GM19025 (cell line): ENCODE measurements around the gene SUN2.

Source experiments
- ATAC-seq: cut with Tn5 transposase; IDR thresholded peaks from one replicate; pipeline ENCODE4 v1.9.1; 2021; ENCODE audit warnings: mild to moderate bottlenecking, low read depth, moderate library complexity; ENCODE audit not compliant: unreplicated experiment

SUN2 gene

DNA sequence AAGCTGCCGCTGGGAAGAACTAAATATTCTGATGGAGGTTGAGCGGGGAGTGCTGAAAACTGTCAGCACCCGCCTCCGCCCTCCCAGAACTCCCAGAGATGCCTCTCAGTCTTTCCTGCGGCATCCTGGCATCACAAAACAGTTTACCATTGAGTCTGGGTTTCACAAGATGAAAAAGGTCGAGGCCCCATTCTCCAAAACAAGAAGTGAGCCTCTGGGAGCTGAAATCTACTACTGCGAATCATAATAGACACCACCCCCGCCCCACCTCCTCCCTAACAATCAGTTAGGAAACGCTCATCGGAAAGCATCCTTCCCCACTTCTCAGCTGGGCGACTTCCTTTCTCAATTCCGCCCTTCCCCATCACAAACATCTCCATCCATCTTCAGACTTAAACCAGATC is 1.0 kb downstream of the SUN2 start:
- no peak for ATAC-seq

DNA sequence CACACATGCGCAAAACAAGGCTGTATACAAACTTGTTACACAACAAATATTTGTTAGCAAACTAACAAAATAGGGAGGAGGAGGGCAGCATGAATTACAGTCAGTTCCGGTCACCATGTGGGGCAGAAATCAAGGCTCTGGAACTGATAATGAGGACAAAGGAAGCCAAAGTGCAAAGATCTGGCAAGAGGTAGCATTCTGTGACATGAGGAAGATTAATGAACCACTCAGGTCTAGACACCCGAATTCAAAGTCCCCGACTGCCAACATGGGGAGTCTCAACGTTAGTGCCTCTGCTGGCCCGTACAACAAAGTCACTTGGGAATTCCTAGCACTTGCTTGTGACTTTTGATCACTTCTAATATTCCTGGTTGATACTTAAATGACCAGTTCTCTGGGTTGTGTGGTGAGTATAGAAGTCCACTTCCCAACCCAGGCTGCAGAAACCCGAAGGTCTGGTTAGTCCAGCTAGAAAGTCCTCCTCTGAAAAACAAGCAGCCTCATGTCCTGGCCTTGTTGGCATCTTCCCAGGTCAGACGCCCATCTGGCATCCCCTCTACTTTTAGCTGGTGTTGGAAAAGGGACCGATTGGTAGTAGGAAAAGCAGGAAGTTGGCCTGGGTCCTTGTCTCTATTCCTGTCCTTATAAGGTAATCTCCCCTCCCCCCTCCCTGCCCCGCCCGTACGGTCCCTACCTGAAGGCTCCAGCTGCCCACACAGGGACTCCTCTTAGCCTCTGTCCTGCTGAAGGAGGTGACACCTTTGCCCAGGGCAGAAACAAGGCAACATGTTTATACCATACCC is 1.6 kb downstream of the SUN2 start:
- ATAC-seq: no peak

DNA sequence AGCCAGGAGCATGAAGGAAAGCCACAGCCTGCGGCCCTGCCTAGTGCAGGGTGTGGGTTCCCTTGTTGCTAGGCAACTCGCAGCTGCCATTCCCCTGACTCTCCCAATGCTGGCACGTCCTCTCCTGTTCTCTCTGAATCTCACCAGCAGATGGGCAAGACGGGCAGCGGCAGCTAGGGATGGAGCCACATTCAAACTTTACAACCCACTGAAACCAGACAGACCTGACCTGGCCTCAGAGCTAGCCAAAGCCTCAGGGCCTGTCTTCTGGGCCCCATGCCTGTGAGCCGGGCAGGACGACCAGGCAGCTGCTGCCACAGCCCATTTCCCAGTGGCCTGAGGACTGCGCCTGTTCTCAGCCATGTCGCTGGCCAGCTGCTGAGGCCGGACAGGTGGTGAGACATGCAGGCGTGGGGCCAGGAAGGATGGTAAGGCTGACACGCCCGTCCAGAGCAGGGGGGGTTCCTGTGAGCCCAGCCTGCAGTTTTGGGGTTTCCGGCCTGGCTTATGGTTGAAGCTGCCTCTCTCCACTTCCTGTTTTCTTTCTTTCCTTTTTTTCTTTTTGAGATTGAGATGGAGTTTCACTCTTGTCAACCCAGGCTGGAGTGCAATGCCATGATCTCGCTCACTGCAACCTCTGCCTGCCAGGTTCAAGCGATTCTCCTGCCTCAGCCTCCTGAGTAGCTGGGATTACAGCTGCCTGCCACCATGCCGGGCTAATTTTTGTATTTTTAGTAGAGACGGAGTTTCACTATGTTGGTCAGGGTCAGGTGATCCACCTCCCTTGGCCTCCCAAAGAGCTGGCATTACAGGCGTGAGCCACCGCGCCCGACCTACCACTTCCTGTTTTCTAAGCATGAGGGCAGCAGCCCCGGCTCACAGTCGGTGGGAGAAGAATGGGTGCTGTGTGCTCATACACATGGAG is 4.1 kb downstream of the SUN2 start:
- no peak for ATAC-seq

DNA sequence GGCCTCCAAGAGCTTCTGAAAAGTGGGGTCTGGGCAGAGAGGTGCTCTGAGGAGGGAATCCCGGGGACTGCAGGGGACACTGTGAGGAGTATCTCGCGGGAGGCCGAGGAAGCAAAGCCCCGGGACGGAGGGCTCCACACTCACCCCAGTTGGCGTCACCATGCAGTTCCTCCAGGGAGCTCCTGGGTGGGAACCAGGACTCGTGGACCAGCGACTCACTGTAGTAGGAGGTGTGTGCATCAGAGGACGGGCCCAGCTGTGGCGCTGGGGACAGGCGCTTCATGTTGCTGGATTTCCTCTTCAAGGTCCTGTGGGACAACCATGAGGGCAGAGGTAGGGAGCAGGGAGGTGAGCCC is 4.8 kb downstream of the SUN2 start:
- no peak for ATAC-seq

DNA sequence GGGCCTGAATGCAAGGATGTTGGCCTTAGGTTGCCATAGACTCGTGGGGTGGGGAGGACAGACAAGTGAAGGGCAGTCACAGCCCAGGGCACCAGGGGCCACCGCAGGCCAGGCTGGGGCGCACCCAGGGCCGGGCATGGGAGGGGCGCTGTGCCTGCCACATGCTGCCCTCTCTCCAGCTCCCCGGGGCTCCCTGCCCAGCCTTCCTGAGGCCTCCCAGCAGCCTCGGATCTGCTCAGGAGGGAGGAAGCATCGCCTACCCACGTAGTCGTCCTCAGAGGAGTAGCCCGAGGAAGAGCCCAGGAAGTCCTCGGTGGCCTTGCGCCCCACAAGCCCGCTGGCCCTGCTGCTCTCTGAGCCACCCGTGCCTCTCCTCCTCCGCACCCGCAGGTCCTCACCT is 5.2 kb downstream of the SUN2 start:
- ATAC-seq: no peak

DNA sequence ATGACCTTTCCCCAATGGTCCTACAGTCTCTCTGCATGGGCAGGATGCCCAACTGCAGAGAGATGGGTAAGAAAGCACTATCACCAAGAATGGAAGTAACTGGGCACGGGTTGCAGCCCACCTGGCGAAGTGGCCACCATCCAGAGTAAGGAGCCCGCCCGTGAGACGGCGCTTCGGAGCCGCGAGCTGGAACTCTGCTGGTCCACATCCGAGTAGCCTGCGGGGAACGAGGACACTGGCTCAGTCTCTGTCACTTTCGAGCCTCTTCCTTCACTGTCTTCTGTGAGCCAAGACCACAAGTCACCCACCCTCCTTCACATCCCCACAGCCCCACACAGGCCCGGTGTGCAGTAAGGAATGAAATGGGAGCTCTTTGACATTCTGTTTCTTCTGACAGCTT is 5.7 kb downstream of the SUN2 start:
- no peak for ATAC-seq

DNA sequence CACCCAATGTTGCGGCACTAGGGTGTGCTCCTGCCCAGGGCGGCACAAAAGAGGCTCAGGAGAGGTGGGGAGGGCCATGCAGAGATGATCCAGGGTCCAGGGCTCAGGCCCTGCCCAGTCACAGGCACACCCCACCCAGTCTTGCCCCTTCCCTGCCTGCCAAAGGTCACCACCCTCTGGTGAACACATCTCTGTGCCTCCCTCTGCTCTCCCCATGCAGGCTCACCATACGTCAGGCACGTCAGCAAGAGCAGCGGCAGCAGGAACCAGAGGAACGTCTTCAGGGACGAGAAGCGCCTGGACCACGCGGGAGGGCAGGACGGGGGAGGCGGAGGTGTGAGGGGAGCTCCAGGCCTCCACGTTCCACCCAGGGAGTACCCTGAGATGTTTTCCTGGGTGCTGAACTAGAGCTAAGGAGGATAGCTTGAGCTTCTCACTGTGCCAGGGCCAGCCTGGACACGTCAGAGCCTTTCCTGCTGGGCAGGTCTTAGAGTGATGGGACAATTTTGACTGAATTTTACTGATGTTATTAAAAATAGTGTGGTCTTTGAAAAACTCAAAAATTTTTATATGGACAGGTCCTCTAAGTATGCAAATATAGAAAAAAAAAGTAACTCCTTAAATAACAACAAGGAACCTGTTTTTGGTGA is 7.2 kb downstream of the SUN2 start:
- no peak for ATAC-seq

DNA sequence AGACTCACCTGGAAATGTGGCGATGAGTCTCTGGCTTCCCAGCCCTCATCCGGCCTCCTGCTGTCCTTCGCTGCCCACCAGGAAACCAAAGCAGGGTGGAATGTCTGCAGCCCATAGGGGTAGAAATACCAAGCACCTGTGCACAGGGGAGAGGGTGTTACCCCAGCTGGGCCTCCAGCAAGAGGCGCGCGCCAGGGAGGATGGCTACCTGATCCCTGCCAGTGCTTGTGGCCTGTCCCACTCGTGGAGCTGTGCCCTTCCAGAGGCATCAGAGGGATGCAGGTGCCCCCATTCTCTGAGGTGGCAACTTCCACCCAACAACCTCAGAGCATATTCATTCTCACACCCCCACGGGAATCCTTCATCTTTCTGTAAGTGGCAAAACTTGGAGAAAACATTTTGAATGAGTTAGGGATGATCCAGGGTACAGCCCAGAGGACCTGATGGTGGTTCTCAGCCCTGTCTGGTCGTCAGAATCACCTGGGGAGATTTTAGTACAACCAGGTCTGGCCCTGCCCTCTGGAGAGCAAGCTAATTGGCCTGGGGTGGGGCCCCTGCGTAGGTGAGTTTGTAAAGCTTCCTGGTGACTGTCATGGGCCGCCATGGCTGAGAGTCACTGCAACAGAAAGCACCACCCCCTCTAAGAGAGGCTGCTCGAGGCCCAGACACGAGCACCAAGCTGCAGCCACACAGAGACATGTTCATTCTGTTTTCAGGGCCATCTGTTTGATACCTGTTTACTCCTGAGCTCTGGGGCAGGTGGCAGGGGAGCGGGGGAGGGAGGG is 9.9 kb downstream of the SUN2 start:
- ATAC-seq: no peak

DNA sequence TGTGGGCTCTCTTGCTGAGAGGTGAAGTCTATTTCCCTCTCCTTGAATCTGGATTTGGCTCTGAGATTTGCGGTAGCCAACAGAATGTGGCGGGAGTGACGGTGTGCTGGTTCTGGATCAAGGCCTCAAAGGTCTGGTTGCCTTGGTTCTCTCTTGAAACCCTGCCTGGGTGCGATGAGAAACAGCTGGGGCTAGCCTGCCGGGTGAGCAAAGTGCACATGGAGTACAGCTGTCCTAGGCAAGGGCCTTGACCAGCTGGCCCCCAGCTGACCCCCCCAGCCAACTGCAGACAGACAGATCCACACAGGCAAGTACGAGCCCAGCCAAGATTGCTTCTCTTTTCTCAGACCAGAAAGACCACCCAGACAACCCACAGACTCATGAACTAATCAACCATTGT is 10.8 kb downstream of the SUN2 start:
- ATAC-seq: no peak

DNA sequence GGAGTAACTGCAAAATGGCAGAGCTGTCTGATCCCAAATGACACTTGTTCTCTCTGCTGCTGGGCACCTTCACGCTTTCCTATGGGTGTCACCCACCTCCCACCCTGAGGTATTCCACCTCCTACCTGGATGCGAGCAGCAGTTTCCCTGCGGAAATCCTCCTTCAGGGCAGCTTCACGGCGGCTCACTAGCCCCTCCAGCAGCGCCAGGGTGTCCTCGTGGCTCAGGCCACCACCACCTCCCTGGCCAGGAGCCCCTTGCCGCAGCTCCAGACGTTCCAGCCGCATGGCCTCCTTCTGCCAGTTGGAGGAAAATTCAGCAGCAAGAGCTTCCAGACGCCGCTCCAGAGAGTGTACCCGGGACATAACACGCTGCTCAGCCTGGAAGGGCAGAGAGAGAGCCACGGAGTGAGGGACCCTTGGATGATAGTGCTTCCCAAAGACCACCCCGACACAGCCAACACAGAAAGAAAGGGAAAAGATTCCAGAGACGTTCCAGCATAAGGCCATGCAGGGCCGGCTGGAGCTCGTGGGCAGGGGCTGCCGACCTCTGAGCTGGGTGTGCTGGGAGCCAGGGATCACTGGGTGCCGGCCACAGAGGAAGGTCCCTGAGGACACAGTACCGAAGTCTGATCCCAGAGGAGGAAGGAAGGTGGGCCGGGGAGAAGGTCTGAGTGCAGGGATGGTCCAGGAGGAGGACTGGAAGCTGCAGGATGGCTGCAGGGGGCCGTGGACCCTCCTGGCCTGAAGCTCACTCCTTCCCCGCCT is 13.4 kb downstream of the SUN2 start:
- no peak for ATAC-seq

DNA sequence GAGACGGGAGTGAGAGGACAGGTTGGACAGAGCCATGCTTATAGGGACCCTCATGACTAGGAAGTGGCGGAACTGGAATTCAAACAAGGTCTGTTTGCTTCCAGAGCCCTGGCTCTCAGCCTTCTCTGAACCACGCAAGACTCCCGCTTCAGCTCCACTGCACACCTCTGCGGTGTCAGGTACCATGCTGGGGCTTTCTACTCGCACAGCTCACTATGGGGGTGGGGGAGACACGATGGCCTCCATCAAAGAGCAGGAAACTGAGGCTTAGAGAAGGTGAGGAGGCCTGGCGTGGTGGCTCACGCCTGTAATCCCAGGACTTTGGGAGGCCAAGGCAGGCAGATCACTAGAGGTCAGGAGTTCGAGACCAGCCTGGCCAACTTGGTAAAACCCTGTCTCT is 14.2 kb downstream of the SUN2 start:
- ATAC-seq: no peak

DNA sequence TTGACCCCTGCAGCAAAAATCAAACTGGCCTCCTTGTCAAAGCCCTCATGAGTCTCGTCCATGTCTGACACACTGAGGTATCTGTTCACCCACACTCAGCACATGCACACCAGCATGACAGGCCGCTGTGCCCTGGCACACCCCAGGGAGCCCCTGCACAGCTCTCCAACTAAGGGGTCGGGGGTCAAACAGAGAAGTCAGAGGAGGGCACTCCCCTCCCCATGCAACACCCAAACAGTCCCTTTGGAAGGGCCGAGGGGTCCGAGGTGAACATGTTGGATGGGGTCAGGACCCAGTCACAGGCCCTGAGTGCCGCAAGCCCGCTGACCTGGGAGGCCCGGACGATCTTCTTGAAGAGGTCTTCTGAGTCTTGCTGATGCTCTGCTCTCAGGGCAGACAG is 14.6 kb downstream of the SUN2 start:
- no peak for ATAC-seq

DNA sequence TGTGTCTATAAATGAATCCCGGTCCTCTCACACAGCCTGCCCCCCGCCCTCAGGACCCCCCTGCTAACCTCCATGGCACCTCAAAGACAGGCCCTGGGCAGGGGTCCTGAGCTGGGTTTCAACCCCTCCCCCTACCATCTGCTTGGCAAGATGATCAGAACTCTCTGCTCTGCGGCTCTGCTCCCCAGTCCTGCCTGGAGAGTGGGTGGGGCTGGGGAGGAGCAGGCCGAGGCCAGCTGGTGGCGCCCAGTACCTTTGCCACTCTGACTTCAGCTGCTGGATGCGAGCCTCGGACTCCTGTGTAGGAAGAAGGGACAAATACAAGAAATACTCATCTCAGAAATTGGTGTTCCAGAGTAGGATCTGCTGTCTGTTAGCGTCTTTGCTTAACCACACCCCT is 15.0 kb downstream of the SUN2 start:
- ATAC-seq: no peak

DNA sequence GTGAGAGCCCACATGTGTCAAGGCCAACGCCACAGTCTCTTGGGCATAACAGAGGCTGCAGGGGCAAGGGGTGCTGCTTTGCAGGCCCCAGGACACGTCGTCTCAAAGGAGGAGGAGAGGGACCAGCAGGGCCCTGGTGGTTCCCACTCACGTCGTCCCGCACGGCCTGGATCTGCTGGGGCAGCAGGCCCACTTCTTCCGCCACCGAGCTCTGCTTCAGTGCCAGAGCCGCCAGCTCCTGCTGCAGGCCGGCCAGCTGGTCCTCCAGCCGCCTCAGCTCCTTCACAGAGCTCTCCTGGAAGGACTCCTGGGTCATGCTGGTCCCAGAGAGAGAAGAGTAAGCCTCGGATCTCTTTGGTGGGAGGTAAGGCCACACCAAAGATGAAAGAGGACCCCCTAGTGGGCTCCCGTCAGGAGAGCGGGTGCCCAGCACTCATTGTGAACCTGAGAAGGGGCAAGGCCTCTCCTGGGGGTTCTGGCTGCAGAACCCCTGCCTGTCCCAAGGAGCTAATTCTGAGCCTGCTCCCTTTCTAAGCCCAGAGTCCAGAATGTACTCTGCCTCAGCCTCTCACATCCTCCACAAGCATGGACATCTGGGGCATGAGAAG is 15.6 kb downstream of the SUN2 start:
- ATAC-seq: no peak

DNA sequence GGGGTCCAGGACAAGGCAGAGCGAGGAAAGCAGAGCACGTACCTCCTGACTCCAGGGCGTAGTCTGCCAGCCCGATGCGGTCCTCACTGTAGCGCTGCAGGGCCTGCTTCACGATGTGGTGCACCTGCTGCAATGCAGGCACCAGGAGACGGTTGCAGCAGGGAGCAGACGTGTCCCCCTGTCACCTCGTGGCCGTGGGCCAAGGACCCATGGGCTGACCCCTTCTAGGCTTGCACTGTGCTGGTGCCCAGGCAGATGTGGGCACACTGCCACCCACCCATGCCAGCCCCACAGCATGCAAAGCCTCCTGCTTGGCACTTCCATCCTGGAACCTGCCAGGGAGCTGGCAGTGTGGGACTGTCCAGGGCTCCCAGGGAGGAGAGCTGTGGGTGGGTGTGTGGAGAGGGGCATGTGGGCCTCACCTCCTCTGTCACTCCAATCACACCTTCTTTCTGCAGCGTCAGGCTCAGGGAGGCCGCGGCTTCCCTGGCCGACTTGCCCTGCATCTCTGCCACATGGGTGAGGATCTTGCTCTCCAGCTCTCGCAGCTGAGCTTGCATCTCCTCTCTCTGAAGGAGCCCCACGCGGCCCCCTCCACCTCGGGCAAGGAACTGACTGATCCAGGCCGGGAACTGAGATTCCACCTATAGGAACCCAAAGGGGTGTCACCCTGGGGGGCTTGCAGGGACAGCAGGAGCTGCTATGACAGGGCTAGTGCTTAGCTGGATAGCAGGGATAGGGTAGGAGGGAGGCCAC is 16.3 kb downstream of the SUN2 start:
- no peak for ATAC-seq

DNA sequence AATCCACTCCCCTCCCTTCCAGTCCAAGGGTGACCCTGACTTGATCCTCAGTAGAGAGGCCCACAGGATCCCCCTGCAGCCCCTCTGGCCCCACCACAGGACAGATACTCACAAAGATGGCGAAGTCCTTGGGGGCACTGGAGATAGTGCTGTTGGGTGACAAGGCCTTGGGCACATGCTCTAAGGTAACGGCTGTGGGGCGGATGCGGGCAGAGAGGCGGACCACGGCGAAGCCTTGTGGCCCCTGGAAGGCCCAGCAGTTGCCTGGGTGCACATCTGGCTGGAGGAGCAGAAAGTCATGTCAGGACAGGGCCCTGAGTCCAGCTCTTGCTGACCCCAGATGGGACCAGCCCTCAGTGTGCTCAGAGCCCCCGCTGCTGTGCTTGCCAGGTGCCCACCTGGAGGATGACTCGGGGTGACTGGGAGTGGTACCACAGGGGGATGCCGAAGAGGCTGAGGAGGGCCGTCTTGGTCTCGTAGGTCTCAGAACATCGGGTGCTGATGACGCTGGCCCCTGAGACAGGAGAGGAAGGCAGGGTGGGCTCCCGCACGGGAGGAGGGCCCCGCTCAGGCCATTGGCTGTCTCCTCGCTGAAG is 17.2 kb downstream of the SUN2 start:
- ATAC-seq: no peak

DNA sequence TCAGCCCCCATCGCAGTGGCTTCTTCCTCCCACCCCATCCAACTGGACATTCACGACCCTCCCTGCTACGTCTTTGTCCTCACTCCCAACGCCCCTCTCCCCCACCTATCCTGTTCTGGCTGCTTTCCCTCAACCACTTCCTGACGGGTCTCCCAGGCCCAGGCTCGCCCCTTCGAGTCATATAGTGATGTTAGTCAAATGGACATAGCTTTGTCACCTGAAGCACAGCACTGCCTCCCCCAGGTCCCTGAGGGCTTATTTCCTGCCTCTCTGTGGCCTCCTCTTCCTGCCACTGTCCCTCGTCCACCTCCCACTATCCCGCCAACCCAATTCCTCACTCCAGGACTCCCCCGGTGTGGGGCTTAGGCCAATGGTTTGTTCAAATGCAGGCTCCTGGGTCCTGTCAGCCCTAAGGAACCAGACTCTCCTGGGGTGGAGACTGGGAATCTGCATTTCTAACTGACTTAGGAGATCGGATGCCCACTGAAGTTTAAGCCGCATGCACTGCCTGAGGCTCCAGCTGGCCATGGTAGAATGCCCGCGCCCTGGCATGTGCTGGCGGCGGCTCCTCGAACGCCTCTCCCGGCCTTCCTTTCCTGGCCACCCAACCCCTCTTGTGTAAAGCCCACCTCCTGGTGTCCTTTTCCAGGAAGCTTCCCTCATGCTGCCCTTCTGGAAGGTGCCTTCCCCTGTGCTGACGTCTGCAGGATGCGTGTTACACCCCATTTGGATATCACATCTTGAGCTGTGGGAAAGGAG is 18.3 kb downstream of the SUN2 start:
- no peak for ATAC-seq

DNA sequence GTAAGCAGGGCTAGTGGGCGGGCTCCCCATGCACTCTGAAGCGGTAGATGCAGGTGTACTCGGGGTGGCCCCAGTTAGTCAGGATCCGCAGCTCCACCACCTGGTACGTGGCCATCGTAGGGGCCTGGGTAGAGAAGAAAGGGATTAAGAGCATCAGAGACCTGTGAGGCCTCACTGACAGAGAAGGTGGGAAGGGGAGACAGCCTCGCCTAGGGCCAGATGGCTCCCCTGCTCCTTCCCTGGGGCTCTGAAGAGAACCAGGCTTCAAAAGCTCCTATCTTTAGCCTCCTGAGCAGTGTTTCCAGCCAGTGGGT is 19.6 kb downstream of the SUN2 start:
- no peak for ATAC-seq
